B cell (primary cell): ENCODE data around the gene GNB1. TPM values are rescaled to one million over a fixed set of nuclear protein-coding genes. Genes with fewer than 3 reads are reported as not detected.
A peak's percentile ranks its signal among the peaks of the same experiment; 100 is the strongest.

Experiments
- ATAC-seq: fragments of 200-7000 bp; cut with Tn5 transposase; one replicate; pipeline ENCODE4 v1.10.0; 2021; ENCODE audit warnings: low read depth, mild to moderate bottlenecking, moderate number of reproducible peaks, moderate library complexity
- CTCF ChIA-PET: fragments of 350-600 bp; sonication (Branson Sonifier 250); formaldehyde crosslinking; loops from one replicate; lab custom pipeline; 2021; ENCODE audit warnings: antibody characterized with exemption, inconsistent platforms; lab: Charles Lee
- POLR2A ChIA-PET: fragments of 350-600 bp; sonication (Branson Sonifier 250); formaldehyde crosslinking; loops from one replicate; lab custom pipeline; 2021; ENCODE audit warnings: antibody characterized with exemption; lab: Charles Lee
- DNase-seq: peaks from one replicate; pipeline ENCODE4 v3.0.0; 2013
- H2AFZ ChIP-seq: 2 replicates; pipeline ENCODE4 v1.6.1; 2012; ENCODE audit warnings: mild to moderate bottlenecking, low read depth, low read length; ENCODE audit not compliant: insufficient read depth, poor library complexity, severe bottlenecking
- H3K27ac ChIP-seq, 2 donors: 1 replicate in 1 of 2; 2 replicates in 1 of 2; pipeline ENCODE4 v1.5.1; 2012 to 2013; ENCODE audit warnings: low read length in 2 of 2, mild to moderate bottlenecking in 2 of 2, moderate library complexity in 1 of 2
- H3K27me3 ChIP-seq, 4 experiments: fragments of 200-600 bp in 1 of 4; sonication (generic) in 1 of 4; replicated peaks in 1 of 4; 1 replicate in 2 of 4; 2 replicates in 2 of 4; pipeline versions ENCODE4 v1.6.1 to v1.7.0; 2013 to 2016; ENCODE audit warnings: low read length in 3 of 4, mild to moderate bottlenecking in 2 of 4, mixed read lengths in 1 of 4, moderate library complexity in 1 of 4; ENCODE audit not compliant: insufficient read depth in 4 of 4, control insufficient read depth in 3 of 4; ENCODE audit errors: control extremely low read depth in 1 of 4
- H3K36me3 ChIP-seq, 2 experiments: replicated peaks in 1 of 2; 1 replicate in 1 of 2; 2 replicates in 1 of 2; pipeline versions ENCODE4 v1.6.1 to v1.7.1; 2013; ENCODE audit warnings: low read length in 1 of 2; ENCODE audit not compliant: insufficient read depth in 2 of 2, control insufficient read depth in 1 of 2; ENCODE audit errors: control extremely low read depth in 1 of 2, extremely low read depth in 1 of 2
- H3K4me1 ChIP-seq, 2 donors: fragments of 200-600 bp in 1 of 2; sonication (generic) in 1 of 2; 1 replicate in 1 of 2; 2 replicates in 1 of 2; pipeline versions ENCODE4 v1.5.1 to v1.6.1; 2013 to 2017; ENCODE audit warnings: low read length in 2 of 2; ENCODE audit not compliant: control insufficient read depth in 2 of 2, insufficient read depth in 2 of 2
- H3K4me2 ChIP-seq: replicated peaks from 2 replicates; pipeline ENCODE3; 2012; ENCODE audit warnings: mild to moderate bottlenecking, low read depth, low read length; ENCODE audit not compliant: poor library complexity, severe bottlenecking
- H3K4me3 ChIP-seq, 5 experiments: fragments of 200-600 bp in 1 of 5; sonication (generic) in 1 of 5; 1 replicate in 3 of 5; 2 replicates in 2 of 5; pipeline versions ENCODE4 v1.5.1 to v1.7.0; 2011 to 2016; ENCODE audit warnings: low read length in 4 of 5, mild to moderate bottlenecking in 4 of 5, low read depth in 2 of 5, control low read depth in 1 of 5, moderate library complexity in 1 of 5; ENCODE audit not compliant: insufficient read depth in 1 of 5; ENCODE audit errors: control extremely low read depth in 1 of 5, extremely low read depth in 1 of 5
- H3K79me2 ChIP-seq: fragments of 200-600 bp; sonication (generic); one replicate; pipeline ENCODE4 v1.6.0; 2016; ENCODE audit warnings: low read length; ENCODE audit not compliant: control insufficient read depth, insufficient read depth
- H3K9ac ChIP-seq: fragments of 200-600 bp; sonication (generic); 2 replicates; pipeline ENCODE4 v1.6.1; 2017; ENCODE audit warnings: mild to moderate bottlenecking, low read length, moderate library complexity
- H3K9me3 ChIP-seq, 3 donors: one replicate each; pipeline versions ENCODE4 v1.6.1 to v1.7.1; 2013; ENCODE audit warnings: low read length in 2 of 3; ENCODE audit not compliant: control insufficient read depth in 2 of 3, insufficient read depth in 1 of 3; ENCODE audit errors: control extremely low read depth in 1 of 3
- H4K20me1 ChIP-seq: 2 replicates; pipeline ENCODE4 v1.6.0; 2012; ENCODE audit warnings: mild to moderate bottlenecking, low read length; ENCODE audit not compliant: insufficient read depth, control insufficient read depth, poor library complexity, severe bottlenecking
- H3K27ac Mint-ChIP-seq: one replicate; pipeline ENCODE4 v1.8.0; 2021; ENCODE audit warnings: mixed read lengths
- H3K27me3 Mint-ChIP-seq: one replicate; pipeline ENCODE4 v1.8.0; 2021; ENCODE audit warnings: mixed read lengths
- H3K4me1 Mint-ChIP-seq: one replicate; pipeline ENCODE4 v1.8.0; 2021; ENCODE audit warnings: mixed read lengths
- H3K4me3 Mint-ChIP-seq: one replicate; pipeline ENCODE4 v1.8.0; 2021; ENCODE audit warnings: mixed read lengths
- H3K9me3 Mint-ChIP-seq: one replicate; pipeline ENCODE4 v1.8.0; 2022; ENCODE audit warnings: mixed read lengths; ENCODE audit not compliant: insufficient read depth
- CTCF ChIP-seq: fragments of 200-600 bp; IDR thresholded peaks from one replicate; pipeline ENCODE4 v1.8.0; 2022; ENCODE audit warnings: antibody characterized with exemption, mild to moderate bottlenecking
- EZH2 ChIP-seq: IDR thresholded peaks from 2 replicates; pipeline ENCODE4 v1.6.1; 2012; ENCODE audit warnings: borderline replicate concordance, low read depth, mild to moderate bottlenecking, moderate library complexity, low read length; ENCODE audit not compliant: insufficient read depth, poor library complexity, severe bottlenecking
- WGBS: methylation state at CpG from one replicate; pipeline ENCODE4 v1.1.5; 2013; ENCODE audit warnings: missing lambda C conversion rate; ENCODE audit not compliant: insufficient coverage; 5-methylcytosine and 5-hydroxymethylcytosine counted together
- intact Hi-C: fragments of 100-400 bp; cut with micrococcal nuclease; formaldehyde crosslinking; loops from one replicate; pipeline ENCODE4 v1.10.0; 2022
- polyA plus RNA-seq: library from polyadenylated mRNA; depleted of rRNA; stranded (reverse); fragments of >200 nt; gene quantifications from 2 replicates; pipeline ENCODE4 v1.2.3, GENCODE V29; 2012
- total RNA-seq, 2 donors: library from RNA; stranded (reverse); fragments of 120-200 nt in 1 of 2; gene quantifications; 1 replicate in 1 of 2; 2 replicates in 1 of 2; pipeline versions ENCODE4 v1.2.3 to v1.2.4, GENCODE V29; 2013 to 2022

Gene GNB1
- total and polyA plus RNA-seq, 2 donors (not counting 1 experiment from before 2014, with no cell fraction given), result 249 to 269 TPM

GRCh38 chr1:1880617-1881312 lies 10.1 kb downstream of the GNB1 start:
- Histone ChIP-seq H3K36me3 (peaks cover 2 to 23% of the 10 kb centered on the region in 2 experiments), H3K4me1 (peaks cover 47 to 50% of the 10 kb centered on the region in 2 donors), H3K4me2 (no peak overlapping the region), H3K79me2 (peaks cover 99% of the 10 kb centered on the region), H3K27me3 (no peaks in the 10 kb centered on the region), H4K20me1 (peaks cover 94% of the 10 kb centered on the region), H2AFZ (no peak overlapping the region), H3K4me3 (no peak overlapping the region), H3K27ac (no peak overlapping the region), H3K9me3 (no peaks in the 10 kb centered on the region), H3K9ac (no peak overlapping the region)
- Mint-ChIP-seq H3K27ac (peak overlapping the region; percentile 2), H3K27me3 (no peaks in the 10 kb centered on the region), H3K4me1 (peaks cover 68% of the 10 kb centered on the region), H3K4me3 (peak overlapping the region; percentile 51), H3K9me3 (no peaks in the 10 kb centered on the region)
- no peak for DNase-seq
- WGBS, result 73% methylated on average over 8 of the region's 13 CpGs
- ATAC-seq, result no peak
- CTCF ChIA-PET, result interaction anchor here (1.1 kb wide), 1 partner anchor 19 kb away, joined by 3 read pairs; no protein-coding TSS in a partner anchor
- POLR2A ChIA-PET, result interaction anchor here (1.2 kb wide), 1 partner anchor 10 kb away, joined by 3 read pairs; no protein-coding TSS in a partner anchor
- TF ChIP-seq EZH2, result no peak
- TF ChIP-seq CTCF, result no peak
- intact Hi-C loops, result no loop called here

GRCh38 chr1:1879942-1880341 lies 10.9 kb downstream of the GNB1 start:
- Histone ChIP-seq H3K36me3 (peaks cover 2 to 31% of the 10 kb centered on the region in 2 experiments), H3K4me2 (no peak overlapping the region), H3K27ac (no peak overlapping the region), H3K4me3 (no peak overlapping the region), H2AFZ (no peak overlapping the region), H4K20me1 (peaks cover 94% of the 10 kb centered on the region), H3K79me2 (peaks cover 99% of the 10 kb centered on the region), H3K9me3 (no peaks in the 10 kb centered on the region), H3K27me3 (no peaks in the 10 kb centered on the region), H3K9ac (no peak overlapping the region), H3K4me1 (peaks cover 47 to 54% of the 10 kb centered on the region in 2 donors)
- WGBS, result 96% methylated on average over 4 of the region's 5 CpGs
- H3K27me3 Mint-ChIP-seq, result no peaks in the 10 kb centered on the region
- no peak for TF ChIP-seq EZH2
- TF ChIP-seq CTCF, result no peak
- intact Hi-C loops, result no loop called here
- ATAC-seq, result no peak
- H3K9me3 Mint-ChIP-seq, result no peaks in the 10 kb centered on the region
- H3K4me1 Mint-ChIP-seq, result peaks cover 75% of the 10 kb centered on the region
- no peak overlapping the region for H3K27ac Mint-ChIP-seq
- POLR2A ChIA-PET, result no interaction called here
- DNase-seq, result no peak
- CTCF ChIA-PET, result no interaction called here
- H3K4me3 Mint-ChIP-seq, result no peak overlapping the region
